Hepatocyte (in vitro differentiated cells): ENCODE results near the gene MAGI2. TPM values are rescaled to one million over a fixed set of nuclear protein-coding genes. Genes with fewer than 3 reads are reported as not detected.

Experiments used
- DNase-seq: peaks from one replicate; pipeline ENCODE4 v3.0.0-alpha.2; 2016; ENCODE audit warnings: low spot score
- H2AFZ ChIP-seq: fragments of 200-600 bp; sonication (generic); 2 replicates; pipeline ENCODE4 v1.6.0; 2016; ENCODE audit warnings: antibody characterized with exemption, mild to moderate bottlenecking
- H3K27ac ChIP-seq: fragments of 200-600 bp; sonication (generic); 2 replicates; pipeline ENCODE4 v1.5.1; 2016; ENCODE audit warnings: mild to moderate bottlenecking
- H3K27me3 ChIP-seq: fragments of 200-600 bp; sonication (generic); 2 replicates; pipeline ENCODE4 v1.6.1; 2016
- H3K36me3 ChIP-seq: fragments of 200-600 bp; sonication (generic); replicated peaks from 2 replicates; pipeline ENCODE4 v1.5.1; 2016; ENCODE audit warnings: low read depth; ENCODE audit not compliant: insufficient read depth
- H3K4me1 ChIP-seq: fragments of 200-600 bp; sonication (generic); 2 replicates; pipeline ENCODE4 v1.5.1; 2016; ENCODE audit warnings: mild to moderate bottlenecking, moderate library complexity; ENCODE audit not compliant: insufficient read depth
- H3K4me2 ChIP-seq: fragments of 200-600 bp; sonication (generic); 2 replicates; pipeline ENCODE4 v1.6.0; 2016
- H3K4me3 ChIP-seq: fragments of 200-600 bp; sonication (generic); 2 replicates; pipeline ENCODE4 v1.5.1; 2016; ENCODE audit warnings: mild to moderate bottlenecking
- H3K79me2 ChIP-seq: fragments of 200-600 bp; sonication (generic); 2 replicates; pipeline ENCODE4 v1.6.0; 2017; ENCODE audit warnings: mild to moderate bottlenecking
- H3K9me2 ChIP-seq: fragments of 200-600 bp; sonication (generic); replicated peaks from 2 replicates; pipeline ENCODE4 v1.6.0; 2017; ENCODE audit warnings: mild to moderate bottlenecking; ENCODE audit not compliant: insufficient read depth
- H3K9me3 ChIP-seq: fragments of 200-600 bp; sonication (generic); 2 replicates; pipeline ENCODE4 v1.5.1; 2016; ENCODE audit warnings: low read depth, mild to moderate bottlenecking
- H4K20me1 ChIP-seq: fragments of 200-600 bp; sonication (generic); 2 replicates; pipeline ENCODE4 v1.6.0; 2016; ENCODE audit warnings: mild to moderate bottlenecking; ENCODE audit not compliant: insufficient read depth, poor library complexity, severe bottlenecking
- CTCF ChIP-seq: fragments of 200-600 bp; sonication (generic); IDR thresholded peaks from 2 replicates; pipeline ENCODE4 v1.5.1; 2016; ENCODE audit warnings: antibody characterized with exemption, mild to moderate bottlenecking; ENCODE audit not compliant: poor library complexity
- EZH2 ChIP-seq: fragments of 200-600 bp; sonication (generic); IDR thresholded peaks from 2 replicates; pipeline ENCODE4 v1.6.1; 2016; ENCODE audit warnings: antibody characterized with exemption, mild to moderate bottlenecking, borderline replicate concordance
- EZH2phosphoT487 ChIP-seq: fragments of 200-600 bp; sonication (generic); IDR thresholded peaks from one replicate; pipeline ENCODE4 v1.6.1; 2018; ENCODE audit warnings: antibody characterized with exemption, mild to moderate bottlenecking, low read depth, moderate library complexity; ENCODE audit not compliant: unreplicated experiment, severe bottlenecking
- WGBS: methylation state at CpG from one replicate; pipeline ENCODE4 v1.1.6; 2016; ENCODE audit warnings: low lambda C conversion rate; ENCODE audit errors: missing lambda C conversion rate; 5-methylcytosine and 5-hydroxymethylcytosine counted together
- polyA plus RNA-seq: library from polyadenylated mRNA; unstranded; fragments of >200 nt; fragmentation: Nextera tagmentation; extraction: Ambion mirVana; gene quantifications from 2 replicates; pipeline ENCODE4 v1.2.1, GENCODE V29; 2016
- total RNA-seq: library from RNA; depleted of rRNA; stranded (reverse); fragments of >200 nt; gene quantifications from 2 replicates; pipeline ENCODE4 v1.2.3, GENCODE V29; 2014

The MAGI2 gene
- total and polyA plus RNA-seq, 2 experiments from 2014 or later: 3.1 to 6.7 TPM

DNA sequence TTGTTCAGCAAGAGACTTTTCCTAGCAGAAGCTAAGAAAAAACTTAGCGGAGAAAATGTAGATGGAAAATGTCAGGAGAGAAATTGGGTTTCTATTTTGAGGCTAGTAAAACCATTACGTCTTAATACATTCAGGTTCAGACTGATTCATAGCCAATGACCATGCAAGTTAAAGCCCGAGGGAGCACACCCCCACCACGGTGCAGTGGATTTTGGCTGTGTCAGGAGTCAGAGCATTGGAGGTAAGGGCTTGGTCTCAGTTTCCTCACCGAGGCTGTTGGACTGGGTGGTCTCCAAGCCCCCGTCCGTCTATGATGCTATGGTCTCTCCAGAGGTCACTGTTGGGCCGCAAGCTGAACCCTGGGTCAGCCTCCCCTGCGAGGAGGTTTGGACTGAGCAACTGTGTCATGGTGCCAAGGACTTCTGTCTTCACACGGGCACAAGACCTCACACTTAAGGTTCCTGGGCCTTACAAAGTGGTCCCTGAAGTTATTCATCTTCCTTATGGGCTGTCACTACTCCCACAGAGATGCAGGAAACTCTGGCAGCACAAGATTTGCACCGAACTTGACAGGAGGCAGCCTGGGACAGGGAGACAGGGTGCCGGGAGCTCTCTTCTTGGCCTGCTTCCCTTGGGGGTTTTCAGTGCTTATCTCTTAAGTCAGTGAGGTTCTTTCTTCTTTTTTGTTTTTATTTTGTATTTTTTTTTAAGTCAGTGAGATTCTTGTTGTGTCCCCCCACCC lies 1468.1 kb downstream of the MAGI2 start:
- no peak overlapping the region for H2AFZ ChIP-seq

GRCh38 chr7:77983973-77984372 lies 1469.5 kb downstream of the MAGI2 start:
- TF ChIP-seq EZH2 (no peak), EZH2phosphoT487 (no peak), CTCF (no peak)
- H4K20me1 ChIP-seq: no peaks in the 10 kb centered on the region
- no peak overlapping the region for H3K27ac ChIP-seq
- H3K36me3 ChIP-seq: no peaks in the 10 kb centered on the region
- no peaks in the 10 kb centered on the region for H3K4me1 ChIP-seq
- no peak overlapping the region for H3K4me2 ChIP-seq
- no peaks in the 10 kb centered on the region for H3K9me3 ChIP-seq
- no peak for DNase-seq
- no peak overlapping the region for H2AFZ ChIP-seq
- H3K27me3 ChIP-seq: no peaks in the 10 kb centered on the region
- H3K79me2 ChIP-seq: no peaks in the 10 kb centered on the region
- no peak overlapping the region for H3K4me3 ChIP-seq
- H3K9me2 ChIP-seq: no peaks in the 10 kb centered on the region
- WGBS: 84% methylated on average over 4 of the region's 4 CpGs

More for the DNA sequence above, 1468.1 kb downstream of the MAGI2 start:
- no peak overlapping the region for H3K4me2 ChIP-seq
- 91% methylated on average over 12 of the region's 12 CpGs for WGBS
- peaks cover 5% of the 10 kb centered on the region for H3K4me1 ChIP-seq
- H4K20me1 ChIP-seq: no peaks in the 10 kb centered on the region
- no peaks in the 10 kb centered on the region for H3K79me2 ChIP-seq
- no peak for DNase-seq
- H3K27ac ChIP-seq: no peak overlapping the region
- no peaks in the 10 kb centered on the region for H3K36me3 ChIP-seq
- H3K27me3 ChIP-seq: no peaks in the 10 kb centered on the region
- TF ChIP-seq EZH2 (no peak), EZH2phosphoT487 (no peak), CTCF (no peak)
- no peaks in the 10 kb centered on the region for H3K9me2 ChIP-seq
- no peak overlapping the region for H3K4me3 ChIP-seq
- no peaks in the 10 kb centered on the region for H3K9me3 ChIP-seq

GRCh38 chr7:77982926-77983550 lies 1470.4 kb downstream of the MAGI2 start:
- Histone ChIP-seq H3K36me3 (no peaks in the 10 kb centered on the region), H3K9me2 (no peaks in the 10 kb centered on the region), H4K20me1 (no peaks in the 10 kb centered on the region), H3K4me3 (no peak overlapping the region), H3K4me2 (no peak overlapping the region), H3K27ac (no peak overlapping the region), H3K4me1 (no peaks in the 10 kb centered on the region), H2AFZ (no peak overlapping the region), H3K27me3 (no peaks in the 10 kb centered on the region), H3K9me3 (no peaks in the 10 kb centered on the region), H3K79me2 (no peaks in the 10 kb centered on the region)
- 50% methylated on average over 5 of the region's 5 CpGs for WGBS
- DNase-seq: no peak
- no peak for TF ChIP-seq EZH2
- no peak for TF ChIP-seq EZH2phosphoT487
- no peak for TF ChIP-seq CTCF
